Tibial artery (tissue), 4 donors: ENCODE measurements around the gene RAB11FIP2.

ENCODE experiments used
- DNase-seq, 2 donors: peaks; one replicate each; pipeline ENCODE4 v3.0.0-alpha.2; 2019
- H3K27ac ChIP-seq, 2 donors: fragments of 200-600 bp; sonication (generic) in 1 of 2; 1 replicate in 1 of 2; 2 replicates in 1 of 2; pipeline ENCODE4 v1.5.1; 2018 to 2019; ENCODE audit warnings: mild to moderate bottlenecking in 1 of 2
- H3K27me3 ChIP-seq, 2 donors: fragments of 200-600 bp; sonication (generic) in 1 of 2; one replicate each; pipeline versions ENCODE4 v1.5.1 to v1.6.0; 2016 to 2019
- H3K36me3 ChIP-seq, 3 donors: fragments of 200-600 bp; sonication (generic) in 2 of 3; one replicate each; pipeline ENCODE4 v1.5.1; 2016 to 2019; ENCODE audit warnings: mild to moderate bottlenecking in 2 of 3
- H3K4me1 ChIP-seq, 4 donors: fragments of 200-600 bp; sonication (generic) in 2 of 4; 1 replicate in 3 of 4; 2 replicates in 1 of 4; pipeline ENCODE4 v1.5.1; 2016 to 2019
- H3K4me3 ChIP-seq, 2 donors: fragments of 200-600 bp; sonication (generic) in 1 of 2; 1 replicate in 1 of 2; 2 replicates in 1 of 2; pipeline ENCODE4 v1.5.1; 2018 to 2019; ENCODE audit warnings: mild to moderate bottlenecking in 2 of 2
- H3K9me3 ChIP-seq, 3 donors: fragments of 200-600 bp; sonication (generic) in 1 of 3; one replicate each; pipeline ENCODE4 v1.5.1; 2016 to 2019
- CTCF ChIP-seq, 2 experiments: fragments of 200-600 bp in 1 of 2; fragments of 450-650 bp in 1 of 2; IDR thresholded peaks; one replicate each; pipeline ENCODE4 v1.5.1; 2017 to 2019; ENCODE audit warnings: antibody characterized with exemption in 2 of 2, mild to moderate bottlenecking in 1 of 2, moderate library complexity in 1 of 2
- intact Hi-C: fragments of 100-400 bp; cut with DNase I; formaldehyde crosslinking; loops from one replicate; pipeline ENCODE4 v1.15.0; 2023; ENCODE audit warnings: low total_unique reads

Gene RAB11FIP2

GRCh38 chr10:118052816-118053215, 6.1 kb upstream of the RAB11FIP2 start:
- no peak for TF ChIP-seq CTCF (IDR thresholded peaks at IDR 0.05)
- Histone ChIP-seq H3K27ac (no peak overlapping the region), H3K4me3 (no peak overlapping the region), H3K4me1 (no peaks in the 10 kb centered on the region), H3K36me3 (no peaks in the 10 kb centered on the region), H3K9me3 (no peaks in the 10 kb centered on the region), H3K27me3 (no peaks in the 10 kb centered on the region)
- no peak for DNase-seq
- intact Hi-C loops: no loop called here

DNA sequence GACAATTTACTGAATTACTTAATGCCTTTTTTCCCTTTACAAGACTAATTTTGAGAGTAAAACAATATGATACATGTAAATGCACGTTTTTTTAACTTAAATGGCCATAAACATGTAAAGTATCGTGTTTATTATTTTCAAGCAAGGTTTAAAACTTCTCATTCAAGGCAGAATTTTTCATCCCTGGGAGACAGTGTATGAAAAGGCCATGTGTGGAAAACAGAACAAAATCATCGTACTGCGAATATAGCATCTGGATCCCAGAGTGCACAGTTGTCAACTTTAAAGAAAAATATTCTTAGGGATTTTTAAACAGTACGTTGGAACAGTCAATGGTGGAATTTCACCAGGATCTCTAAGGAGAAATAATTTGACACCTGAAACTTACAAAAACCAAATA, 1.1 kb upstream of the RAB11FIP2 start:
- intact Hi-C loops: loop anchor here (2.0 kb wide), 1 partner anchor 505 kb away; the partner anchor contains the start of gene EMX2
- H3K4me1 ChIP-seq: peaks cover 0 to 33% (median 15%) of the 10 kb centered on the region in 4 donors
- no peaks in the 10 kb centered on the region for H3K36me3 ChIP-seq
- peak overlapping the region; percentile 97 to 99 for H3K27ac ChIP-seq
- H3K9me3 ChIP-seq: no peaks in the 10 kb centered on the region
- H3K27me3 ChIP-seq: no peaks in the 10 kb centered on the region
- DNase-seq: no peak
- TF ChIP-seq CTCF (IDR thresholded peaks at IDR 0.05): no peak
- H3K4me3 ChIP-seq: no peak overlapping the region

- intact Hi-C loops: loop anchor here (2.0 kb wide), 1 partner anchor 504 kb away; the partner anchor contains the start of gene EMX2
- DNase-seq: peak; percentile 27 to 69
- no peak for TF ChIP-seq CTCF (IDR thresholded peaks at IDR 0.05)
- Histone ChIP-seq H3K27me3 (no peaks in the 10 kb centered on the region), H3K4me3 (peak overlapping the region; percentile 85 to 99), H3K27ac (peak overlapping the region; percentile 97 to 99), H3K36me3 (no peaks in the 10 kb centered on the region), H3K4me1 (peaks cover 0 to 39% (median 19%) of the 10 kb centered on the region in 4 donors), H3K9me3 (no peaks in the 10 kb centered on the region)
Observed at GRCh38 chr10:118047157-118047719, 497 bp upstream of the RAB11FIP2 start.

- H3K27ac ChIP-seq: peak overlapping the region; percentile 97 to 99
- H3K27me3 ChIP-seq: no peaks in the 10 kb centered on the region
- intact Hi-C loops: loop anchor here (2.0 kb wide), 1 partner anchor 503 kb away; the partner anchor contains the start of gene EMX2
- no peaks in the 10 kb centered on the region for H3K9me3 ChIP-seq
- H3K36me3 ChIP-seq: no peaks in the 10 kb centered on the region
- peak overlapping the region; percentile 85 to 99 for H3K4me3 ChIP-seq
- peak; percentile 73 to 90 for DNase-seq
- peaks cover 0 to 52% (median 24%) of the 10 kb centered on the region in 4 donors for H3K4me1 ChIP-seq
- TF ChIP-seq CTCF (IDR thresholded peaks at IDR 0.05): no peak
Observed at GRCh38 chr10:118045837-118046394, 825 bp downstream of the RAB11FIP2 start.

GRCh38 chr10:118045158-118045836, 1.4 kb downstream of the RAB11FIP2 start:
- Histone ChIP-seq H3K4me1 (peaks cover 0 to 58% (median 24%) of the 10 kb centered on the region in 4 donors), H3K36me3 (no peaks in the 10 kb centered on the region), H3K4me3 (peak overlapping the region; percentile 85 to 99), H3K9me3 (no peaks in the 10 kb centered on the region), H3K27me3 (no peaks in the 10 kb centered on the region), H3K27ac (peak overlapping the region; percentile 97 to 99)
- intact Hi-C loops: no loop called here
- no peak for DNase-seq
- no peak for TF ChIP-seq CTCF (IDR thresholded peaks at IDR 0.05)
